MM.1S (cell line): ENCODE results near the gene CNTD1.

Source experiments
- DNase-seq: peaks from one replicate; pipeline ENCODE4 v3.0.0-alpha.2; 2015
- H2AFZ ChIP-seq: fragments of 300-600 bp; sonication (generic); 2 replicates; pipeline ENCODE4 v1.6.0; 2016; ENCODE audit warnings: antibody characterized with exemption, low read length
- H3F3A ChIP-seq: fragments of 300-600 bp; sonication (generic); 2 replicates; pipeline ENCODE4 v1.6.1; 2016; ENCODE audit warnings: mild to moderate bottlenecking, antibody characterized with exemption, low read length, moderate library complexity, mixed read lengths; ENCODE audit not compliant: insufficient read depth
- H3K27ac ChIP-seq: fragments of 300-600 bp; sonication (generic); 2 replicates; pipeline ENCODE4 v1.5.1; 2016; ENCODE audit warnings: mild to moderate bottlenecking, low read length
- H3K27me3 ChIP-seq: fragments of 300-600 bp; sonication (generic); replicated peaks from 2 replicates; pipeline ENCODE4 v1.6.0; 2016; ENCODE audit warnings: low read length; ENCODE audit not compliant: insufficient read depth
- H3K36me3 ChIP-seq: fragments of 300-600 bp; sonication (generic); replicated peaks from 2 replicates; pipeline ENCODE4 v1.6.1; 2016; ENCODE audit warnings: mild to moderate bottlenecking, low read length, mixed read lengths; ENCODE audit not compliant: insufficient read depth
- H3K4me1 ChIP-seq: fragments of 300-600 bp; sonication (generic); 2 replicates; pipeline ENCODE4 v1.6.1; 2016; ENCODE audit warnings: low read length, mixed read lengths
- H3K4me2 ChIP-seq: fragments of 300-600 bp; sonication (generic); 2 replicates; pipeline ENCODE4 v1.6.0; 2016; ENCODE audit warnings: low read depth, low read length
- H3K4me3 ChIP-seq: fragments of 300-600 bp; sonication (generic); 2 replicates; pipeline ENCODE4 v1.5.1; 2016; ENCODE audit warnings: low read length, mixed read lengths
- H3K79me2 ChIP-seq: fragments of 300-600 bp; sonication (generic); 2 replicates; pipeline ENCODE4 v1.6.1; 2016; ENCODE audit warnings: mixed run types, low read length, mixed read lengths
- H3K9ac ChIP-seq: fragments of 300-600 bp; sonication (generic); 2 replicates; pipeline ENCODE4 v1.6.1; 2016; ENCODE audit warnings: low read length, mixed read lengths
- H3K9me2 ChIP-seq: fragments of 300-600 bp; sonication (generic); replicated peaks from 2 replicates; pipeline ENCODE4 v1.6.1; 2016; ENCODE audit warnings: mild to moderate bottlenecking, low read length, mixed read lengths; ENCODE audit not compliant: insufficient read depth
- H3K9me3 ChIP-seq: fragments of 300-600 bp; sonication (generic); replicated peaks from 2 replicates; pipeline ENCODE4 v1.6.1; 2016; ENCODE audit warnings: mild to moderate bottlenecking, low read length, mixed read lengths; ENCODE audit not compliant: insufficient read depth
- H4K20me1 ChIP-seq: fragments of 300-600 bp; sonication (generic); 2 replicates; pipeline ENCODE4 v1.6.1; 2016; ENCODE audit warnings: mild to moderate bottlenecking, low read length, moderate library complexity, mixed read lengths; ENCODE audit not compliant: insufficient read depth
- EZH2 ChIP-seq: fragments of 300-600 bp; sonication (generic); optimal IDR thresholded peaks from 2 replicates; pipeline ENCODE3; 2017; ENCODE audit warnings: low read depth, mild to moderate bottlenecking, antibody characterized with exemption, low read length, mixed read lengths
- EZH2phosphoT487 ChIP-seq: fragments of 300-600 bp; sonication (generic); IDR thresholded peaks from 2 replicates; pipeline ENCODE4 v1.6.1; 2018; ENCODE audit warnings: antibody characterized with exemption, low read length
- TF ChIP-seq, protein P1 (sequence below): fragments of 300-600 bp; sonication (generic); IDR thresholded peaks from 2 replicates; pipeline ENCODE4 v1.5.1; 2016; ENCODE audit warnings: antibody characterized with exemption, low read length, mixed read lengths

CNTD1 gene

GRCh38 chr17:42784811-42785592 lies 13.7 kb upstream of the CNTD1 start:
- Histone ChIP-seq H3K4me2 (no peak overlapping the region), H3K9ac (no peak overlapping the region), H3K9me2 (no peaks in the 10 kb centered on the region), H2AFZ (no peak overlapping the region), H3K27ac (no peak overlapping the region), H3K36me3 (no peaks in the 10 kb centered on the region), H4K20me1 (no peaks in the 10 kb centered on the region), H3K79me2 (no peaks in the 10 kb centered on the region), H3K9me3 (no peaks in the 10 kb centered on the region), H3K4me1 (no peaks in the 10 kb centered on the region), H3K27me3 (peaks cover 79% of the 10 kb centered on the region), H3F3A (no peaks in the 10 kb centered on the region), H3K4me3 (no peak overlapping the region)
- no peak for DNase-seq
- TF ChIP-seq, protein P1, sequence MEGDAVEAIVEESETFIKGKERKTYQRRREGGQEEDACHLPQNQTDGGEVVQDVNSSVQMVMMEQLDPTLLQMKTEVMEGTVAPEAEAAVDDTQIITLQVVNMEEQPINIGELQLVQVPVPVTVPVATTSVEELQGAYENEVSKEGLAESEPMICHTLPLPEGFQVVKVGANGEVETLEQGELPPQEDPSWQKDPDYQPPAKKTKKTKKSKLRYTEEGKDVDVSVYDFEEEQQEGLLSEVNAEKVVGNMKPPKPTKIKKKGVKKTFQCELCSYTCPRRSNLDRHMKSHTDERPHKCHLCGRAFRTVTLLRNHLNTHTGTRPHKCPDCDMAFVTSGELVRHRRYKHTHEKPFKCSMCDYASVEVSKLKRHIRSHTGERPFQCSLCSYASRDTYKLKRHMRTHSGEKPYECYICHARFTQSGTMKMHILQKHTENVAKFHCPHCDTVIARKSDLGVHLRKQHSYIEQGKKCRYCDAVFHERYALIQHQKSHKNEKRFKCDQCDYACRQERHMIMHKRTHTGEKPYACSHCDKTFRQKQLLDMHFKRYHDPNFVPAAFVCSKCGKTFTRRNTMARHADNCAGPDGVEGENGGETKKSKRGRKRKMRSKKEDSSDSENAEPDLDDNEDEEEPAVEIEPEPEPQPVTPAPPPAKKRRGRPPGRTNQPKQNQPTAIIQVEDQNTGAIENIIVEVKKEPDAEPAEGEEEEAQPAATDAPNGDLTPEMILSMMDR = no peak
- TF ChIP-seq EZH2phosphoT487 (no peak), EZH2 (no peak)

DNA sequence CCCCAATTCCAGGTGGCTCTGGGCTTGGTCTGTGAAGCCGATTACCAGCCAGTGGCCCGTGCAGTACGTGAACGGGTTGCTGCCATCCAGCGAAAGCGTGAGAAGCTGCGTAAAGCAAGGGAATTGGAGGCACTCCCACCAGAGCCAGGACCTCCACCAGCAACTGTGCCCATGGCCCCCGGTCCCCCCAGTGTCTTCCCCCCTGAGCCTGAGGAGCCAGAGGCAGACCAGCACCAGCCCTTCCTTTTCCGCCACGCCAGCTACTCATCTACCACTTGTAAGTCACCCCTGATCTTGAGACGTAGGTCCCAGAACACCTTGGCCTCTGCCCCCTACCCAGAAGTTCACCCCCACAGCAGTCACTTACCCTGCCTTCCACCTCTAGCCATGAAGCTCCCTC lies 11.4 kb upstream of the CNTD1 start:
- peaks cover 63% of the 10 kb centered on the region for H3K27me3 ChIP-seq
- no peak for DNase-seq
- TF ChIP-seq, protein P1 = no peak
- TF ChIP-seq EZH2 (no peak), EZH2phosphoT487 (no peak)
- H3K79me2 ChIP-seq = no peaks in the 10 kb centered on the region
- no peak overlapping the region for H3K27ac ChIP-seq
- H3K9ac ChIP-seq = no peak overlapping the region
- H3K36me3 ChIP-seq = no peaks in the 10 kb centered on the region
- H3K4me1 ChIP-seq = no peaks in the 10 kb centered on the region
- H3F3A ChIP-seq = no peaks in the 10 kb centered on the region
- H4K20me1 ChIP-seq = no peaks in the 10 kb centered on the region
- no peak overlapping the region for H3K4me2 ChIP-seq
- no peaks in the 10 kb centered on the region for H3K9me2 ChIP-seq
- H3K9me3 ChIP-seq = no peaks in the 10 kb centered on the region
- H3K4me3 ChIP-seq = no peak overlapping the region
- H2AFZ ChIP-seq = no peak overlapping the region

DNA sequence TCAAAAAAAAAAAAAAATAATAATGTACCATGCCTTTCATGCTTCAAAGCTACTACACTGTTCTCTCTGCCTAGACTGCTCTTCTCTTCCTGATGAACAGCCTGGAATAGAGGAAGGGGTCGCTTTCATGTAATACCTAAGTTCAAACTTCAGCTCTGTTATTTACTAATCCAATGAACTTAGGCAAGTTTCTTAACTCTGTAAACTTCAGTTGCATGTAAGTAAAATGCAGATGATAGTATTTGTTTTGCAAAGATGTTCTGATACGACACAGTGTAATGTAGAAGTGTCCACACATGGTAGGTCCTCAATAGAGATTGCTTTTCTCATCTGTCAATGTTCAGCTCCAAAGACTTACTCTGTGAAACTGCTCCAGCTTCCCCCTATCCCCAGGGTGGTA lies 6.7 kb upstream of the CNTD1 start:
- Histone ChIP-seq H2AFZ (no peak overlapping the region), H3K4me3 (no peak overlapping the region), H3K4me2 (no peak overlapping the region), H3K79me2 (peaks cover 3% of the 10 kb centered on the region; the same call in 1 of the 2 replicates), H4K20me1 (no peaks in the 10 kb centered on the region), H3K9me3 (no peaks in the 10 kb centered on the region), H3K9me2 (no peaks in the 10 kb centered on the region), H3F3A (no peaks in the 10 kb centered on the region), H3K36me3 (no peaks in the 10 kb centered on the region), H3K27ac (no peak overlapping the region), H3K4me1 (no peaks in the 10 kb centered on the region), H3K27me3 (peaks cover 16% of the 10 kb centered on the region; the same call in 1 of the 2 replicates), H3K9ac (no peak overlapping the region)
- DNase-seq = no peak
- no peak for TF ChIP-seq EZH2
- no peak for TF ChIP-seq EZH2phosphoT487
- TF ChIP-seq, protein P1 = no peak
